Measurements from ENCODE around the gene MLH1. TPM values are rescaled to one million over a fixed set of nuclear protein-coding genes. Genes with fewer than 3 reads are reported as not detected.
A peak's percentile ranks its signal among the peaks of the same experiment; 100 is the strongest.
"Not testable (repeated sequence)": the region's sequence is repeated elsewhere in the genome, so short reads cannot be mapped to it uniquely, and the experiment has no call there.

Gene MLH1
- total RNA-seq: 10 to 100 TPM; 52.3 to 54.0 TPM

GRCh38 chr3:36993326-36994283 lies at the start of gene MLH1:
TSS of gene MLH1 (plus strand) at chr3:36993518. CDS start at chr3:36993548, 30 bp downstream.
- POLR2A ChIA-PET: interaction anchor here (0.6 to 2.6 kb wide), 16 partner anchors 11 to 251 kb away, joined by 3 to 10 read pairs (median 4); no protein-coding TSS in a partner anchor
- Mint-ChIP-seq H3K4me1 (peaks cover 38% of the 10 kb centered on the region), H3K4me3 (no peak within 1 kb of the TSS), H3K27ac (no peak within 1 kb of the TSS), H3K9me3 (no peaks in the 10 kb centered on the region), H3K36me3 (peaks cover 35% of the 10 kb centered on the region), H3K27me3 (no peaks in the 10 kb centered on the region)
- peak; percentile 93 for DNase-seq
- peak; percentile 84 for ATAC-seq (ENCODE audit: low read depth)

GRCh38 chr3:36943601-36944000 lies 49.7 kb upstream of the MLH1 start:
- H3K9me3 Mint-ChIP-seq: peaks cover 11% of the 10 kb centered on the region

GRCh38 chr3:36944012-36944640 lies 49.2 kb upstream of the MLH1 start:
- Mint-ChIP-seq H3K9me3 (peaks cover 12% of the 10 kb centered on the region), H3K36me3 (peaks cover 14% of the 10 kb centered on the region), H3K27ac (peak overlapping the region; percentile 45), H3K27me3 (peaks cover 2% of the 10 kb centered on the region), H3K4me1 (peaks cover 13% of the 10 kb centered on the region), H3K4me3 (peak overlapping the region; percentile 81)
- DNase-seq (peak; percentile 69), ATAC-seq (ENCODE audit: low read depth) (peak; percentile 37)
- POLR2A ChIA-PET: interaction anchor here (1.0 to 1.8 kb wide), 12 partner anchors 9 to 70 kb away, joined by 3 to 14 read pairs (median 6); partner anchors contain the start of genes EPM2AIP1 and MLH1

More at GRCh38 chr3:36943601-36944000, 49.7 kb upstream of the MLH1 start:
- Mint-ChIP-seq H3K4me3 (peak overlapping the region; percentile 81), H3K27me3 (peaks cover 2% of the 10 kb centered on the region), H3K36me3 (peaks cover 13% of the 10 kb centered on the region), H3K27ac (no peak overlapping the region), H3K4me1 (peaks cover 13% of the 10 kb centered on the region)
- POLR2A ChIA-PET: interaction anchor here (1.0 to 1.8 kb wide), 11 partner anchors 8 to 69 kb away, joined by 3 to 14 read pairs (median 6); partner anchors contain the start of genes EPM2AIP1 and MLH1
- no peak for DNase-seq
- no peak for ATAC-seq (ENCODE audit: low read depth)

GRCh38 chr3:36944641-36945270 lies 48.6 kb upstream of the MLH1 start, which contains the start of gene TRANK1:
TSS of gene TRANK1 (minus strand) at chr3:36945054. CDS start at chr3:36944809, 245 bp downstream.
- Mint-ChIP-seq H3K4me3 (peak within 1 kb of the TSS; percentile 81), H3K36me3 (peaks cover 17% of the 10 kb centered on the region), H3K4me1 (peaks cover 13% of the 10 kb centered on the region), H3K27me3 (peaks cover 2% of the 10 kb centered on the region), H3K9me3 (peaks cover 14% of the 10 kb centered on the region), H3K27ac (peak within 1 kb of the TSS; percentile 77)
- ATAC-seq (ENCODE audit: low read depth) (peak; percentile 80), DNase-seq (peak; percentile 81)
- POLR2A ChIA-PET: interaction anchor here (1.1 to 1.8 kb wide), 11 partner anchors 10 to 71 kb away, joined by 3 to 14 read pairs (median 7); partner anchors contain the start of genes EPM2AIP1 and MLH1

GRCh38 chr3:36945333-36945980 lies 47.9 kb upstream of the MLH1 start:
- DNase-seq (peak; percentile 29), ATAC-seq (ENCODE audit: low read depth) (no peak)

GRCh38 chr3:36947814-36948213 lies 45.5 kb upstream of the MLH1 start:
- not testable (repeated sequence) for ATAC-seq (ENCODE audit: low read depth); H3K27ac Mint-ChIP-seq; DNase-seq; H3K4me3 Mint-ChIP-seq; H3K27me3 Mint-ChIP-seq
- POLR2A ChIA-PET: interaction anchor here (1.0 kb wide), 1 partner anchor 25 kb away, joined by 3 read pairs; no protein-coding TSS in a partner anchor
- Mint-ChIP-seq H3K4me1 (peaks cover 11% of the 10 kb centered on the region), H3K36me3 (peaks cover 17% of the 10 kb centered on the region), H3K9me3 (peaks cover 14% of the 10 kb centered on the region)

More at GRCh38 chr3:36945333-36945980, 47.9 kb upstream of the MLH1 start:
- peak overlapping the region; percentile 77 for H3K27ac Mint-ChIP-seq
- peaks cover 2% of the 10 kb centered on the region for H3K27me3 Mint-ChIP-seq
- H3K36me3 Mint-ChIP-seq: peaks cover 17% of the 10 kb centered on the region
- POLR2A ChIA-PET: interaction anchor here (1.3 to 1.8 kb wide), 8 partner anchors 12 to 71 kb away, joined by 4 to 14 read pairs (median 6); partner anchors contain the start of genes EPM2AIP1 and MLH1
- H3K4me3 Mint-ChIP-seq: peak overlapping the region; percentile 79
- peaks cover 13% of the 10 kb centered on the region for H3K4me1 Mint-ChIP-seq
- H3K9me3 Mint-ChIP-seq: peaks cover 14% of the 10 kb centered on the region

- POLR2A ChIA-PET: no interaction called here
- ATAC-seq (ENCODE audit: low read depth) (no peak), DNase-seq (no peak)
- no peaks in the 10 kb centered on the region for H3K36me3 Mint-ChIP-seq
- H3K27me3 Mint-ChIP-seq: peaks cover 9% of the 10 kb centered on the region
- no peaks in the 10 kb centered on the region for H3K9me3 Mint-ChIP-seq
- H3K4me3 Mint-ChIP-seq: no peak overlapping the region
- no peak overlapping the region for H3K27ac Mint-ChIP-seq
- peaks cover 6% of the 10 kb centered on the region for H3K4me1 Mint-ChIP-seq
Observed at GRCh38 chr3:36954452-36955134, 38.7 kb upstream of the MLH1 start.

- no peak overlapping the region for H3K27ac Mint-ChIP-seq
- no peak for DNase-seq
- H3K36me3 Mint-ChIP-seq: no peaks in the 10 kb centered on the region
- peaks cover 9% of the 10 kb centered on the region for H3K27me3 Mint-ChIP-seq
- no peak overlapping the region for H3K4me3 Mint-ChIP-seq
- no peaks in the 10 kb centered on the region for H3K9me3 Mint-ChIP-seq
- H3K4me1 Mint-ChIP-seq: peaks cover 6% of the 10 kb centered on the region
- ATAC-seq (ENCODE audit: low read depth): no peak
- POLR2A ChIA-PET: no interaction called here
Observed at GRCh38 chr3:36956155-36956554, 37.2 kb upstream of the MLH1 start.

- Mint-ChIP-seq H3K4me3 (no peak overlapping the region), H3K27me3 (peaks cover 9% of the 10 kb centered on the region), H3K36me3 (no peaks in the 10 kb centered on the region), H3K4me1 (peaks cover 6% of the 10 kb centered on the region), H3K9me3 (no peaks in the 10 kb centered on the region), H3K27ac (no peak overlapping the region)
- ATAC-seq (ENCODE audit: low read depth) (no peak), DNase-seq (no peak)
- POLR2A ChIA-PET: interaction anchor here (1.4 to 1.9 kb wide), 2 partner anchors 13 to 36 kb away, joined by 4 to 6 read pairs; partner anchors contain the start of genes EPM2AIP1, MLH1 and TRANK1
Observed at GRCh38 chr3:36957063-36957462, 36.3 kb upstream of the MLH1 start.

GRCh38 chr3:36957862-36958686 lies 35.2 kb upstream of the MLH1 start:
- Mint-ChIP-seq H3K36me3 (no peaks in the 10 kb centered on the region), H3K27ac (peak overlapping the region; percentile 49), H3K4me3 (peak overlapping the region; percentile 37), H3K9me3 (no peaks in the 10 kb centered on the region), H3K27me3 (peaks cover 4% of the 10 kb centered on the region), H3K4me1 (peaks cover 6% of the 10 kb centered on the region)
- no peak for DNase-seq
- ATAC-seq (ENCODE audit: low read depth): no peak
- POLR2A ChIA-PET: interaction anchor here (0.7 to 1.9 kb wide), 7 partner anchors 14 to 89 kb away, joined by 3 to 6 read pairs (median 4); partner anchors contain the start of genes EPM2AIP1, MLH1 and TRANK1

- ATAC-seq (ENCODE audit: low read depth): no peak
- Mint-ChIP-seq H3K4me3 (no peak overlapping the region), H3K4me1 (peaks cover 9% of the 10 kb centered on the region), H3K36me3 (no peaks in the 10 kb centered on the region), H3K27ac (no peak overlapping the region), H3K27me3 (peaks cover 2% of the 10 kb centered on the region), H3K9me3 (no peaks in the 10 kb centered on the region)
- POLR2A ChIA-PET: interaction anchor here (0.7 kb wide), 1 partner anchor 35 kb away, joined by 3 read pairs; no protein-coding TSS in a partner anchor
- no peak for DNase-seq
Observed at GRCh38 chr3:36959821-36960220, 33.5 kb upstream of the MLH1 start.
